Jurkat, Clone E6-1 (cell line): ENCODE results near the gene TAF6L. TPM values are rescaled to one million over a fixed set of nuclear protein-coding genes. Genes with fewer than 3 reads are reported as not detected.
"Not testable (repeated sequence)": the region's sequence is repeated elsewhere in the genome, so short reads cannot be mapped to it uniquely, and the experiment has no call there.

Experiments
- DNase-seq: peaks from one replicate; pipeline ENCODE4 v3.0.0-alpha.2; 2011; ENCODE audit warnings: low read depth, low spot score
- H3K4me3 ChIP-seq: 2 replicates; pipeline ENCODE4 v1.5.1; 2011; ENCODE audit warnings: mild to moderate bottlenecking, low read length, control low read depth, moderate library complexity
- polyA plus RNA-seq: library from polyadenylated mRNA; unstranded; fragments of >200 nt; gene quantifications from one replicate; pipeline ENCODE4 v1.2.1, GENCODE V29; 2012; ENCODE audit warnings: missing spikeins; ENCODE audit not compliant: insufficient read length, insufficient read depth

The TAF6L gene, protein sequence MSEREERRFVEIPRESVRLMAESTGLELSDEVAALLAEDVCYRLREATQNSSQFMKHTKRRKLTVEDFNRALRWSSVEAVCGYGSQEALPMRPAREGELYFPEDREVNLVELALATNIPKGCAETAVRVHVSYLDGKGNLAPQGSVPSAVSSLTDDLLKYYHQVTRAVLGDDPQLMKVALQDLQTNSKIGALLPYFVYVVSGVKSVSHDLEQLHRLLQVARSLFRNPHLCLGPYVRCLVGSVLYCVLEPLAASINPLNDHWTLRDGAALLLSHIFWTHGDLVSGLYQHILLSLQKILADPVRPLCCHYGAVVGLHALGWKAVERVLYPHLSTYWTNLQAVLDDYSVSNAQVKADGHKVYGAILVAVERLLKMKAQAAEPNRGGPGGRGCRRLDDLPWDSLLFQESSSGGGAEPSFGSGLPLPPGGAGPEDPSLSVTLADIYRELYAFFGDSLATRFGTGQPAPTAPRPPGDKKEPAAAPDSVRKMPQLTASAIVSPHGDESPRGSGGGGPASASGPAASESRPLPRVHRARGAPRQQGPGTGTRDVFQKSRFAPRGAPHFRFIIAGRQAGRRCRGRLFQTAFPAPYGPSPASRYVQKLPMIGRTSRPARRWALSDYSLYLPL
- 36.2 TPM for polyA plus RNA-seq

GRCh38 chr11:62771144-62772021, at the start of gene TAF6L:
TAF6L (plus strand) TSS chr11:62771396; CDS start chr11:62775784, 4,388 bp downstream.
- peak within 1 kb of the TSS; percentile 72 for H3K4me3 ChIP-seq
- DNase-seq, result peak; percentile 93

DNA sequence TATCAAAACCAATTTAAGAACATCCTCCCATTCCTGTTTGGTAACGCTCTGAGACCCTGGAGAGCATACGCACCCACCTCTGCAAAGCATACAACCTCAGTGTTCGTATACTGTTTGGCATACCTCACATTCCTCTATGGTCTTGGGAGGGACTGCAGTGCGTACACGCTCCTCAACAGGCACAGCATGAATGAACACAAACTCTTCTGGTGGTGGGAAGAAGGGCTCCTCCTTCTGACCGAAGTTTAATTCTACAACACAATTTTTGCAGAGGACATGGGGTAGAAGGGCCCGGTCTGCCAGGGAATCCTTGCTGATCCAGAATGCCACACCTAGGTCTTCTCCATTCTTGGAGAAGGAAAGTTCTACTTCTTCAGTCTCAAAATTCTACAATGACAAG, 49.2 kb upstream of the TAF6L start:
- DNase-seq, result no peak

GRCh38 chr11:62724171-62724570, 47.0 kb upstream of the TAF6L start:
- no peak overlapping the region for H3K4me3 ChIP-seq
- DNase-seq, result no peak

More for the DNA sequence above, 49.2 kb upstream of the TAF6L start:
- H3K4me3 ChIP-seq, result no peak overlapping the region

DNA sequence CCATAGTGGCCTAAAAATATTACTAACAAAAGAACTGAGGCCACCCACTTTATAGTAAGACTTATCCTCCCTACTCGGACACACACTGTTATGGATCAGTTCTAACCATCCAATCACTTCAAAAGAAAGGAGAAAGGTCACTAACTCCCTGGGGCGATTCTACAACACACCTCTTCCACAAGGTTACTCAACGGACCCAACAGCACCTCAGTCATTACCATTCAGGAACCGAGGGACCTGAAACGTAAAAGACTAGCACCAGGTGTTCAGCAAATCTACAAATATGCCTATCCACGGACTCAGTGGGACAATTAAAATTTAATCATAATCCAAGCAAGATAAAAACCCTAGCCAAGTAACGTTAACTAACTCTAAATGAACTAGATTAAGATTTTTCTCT, 45.5 kb upstream of the TAF6L start:
- DNase-seq, result no peak
- H3K4me3 ChIP-seq, result peak overlapping the region; percentile 78

DNA sequence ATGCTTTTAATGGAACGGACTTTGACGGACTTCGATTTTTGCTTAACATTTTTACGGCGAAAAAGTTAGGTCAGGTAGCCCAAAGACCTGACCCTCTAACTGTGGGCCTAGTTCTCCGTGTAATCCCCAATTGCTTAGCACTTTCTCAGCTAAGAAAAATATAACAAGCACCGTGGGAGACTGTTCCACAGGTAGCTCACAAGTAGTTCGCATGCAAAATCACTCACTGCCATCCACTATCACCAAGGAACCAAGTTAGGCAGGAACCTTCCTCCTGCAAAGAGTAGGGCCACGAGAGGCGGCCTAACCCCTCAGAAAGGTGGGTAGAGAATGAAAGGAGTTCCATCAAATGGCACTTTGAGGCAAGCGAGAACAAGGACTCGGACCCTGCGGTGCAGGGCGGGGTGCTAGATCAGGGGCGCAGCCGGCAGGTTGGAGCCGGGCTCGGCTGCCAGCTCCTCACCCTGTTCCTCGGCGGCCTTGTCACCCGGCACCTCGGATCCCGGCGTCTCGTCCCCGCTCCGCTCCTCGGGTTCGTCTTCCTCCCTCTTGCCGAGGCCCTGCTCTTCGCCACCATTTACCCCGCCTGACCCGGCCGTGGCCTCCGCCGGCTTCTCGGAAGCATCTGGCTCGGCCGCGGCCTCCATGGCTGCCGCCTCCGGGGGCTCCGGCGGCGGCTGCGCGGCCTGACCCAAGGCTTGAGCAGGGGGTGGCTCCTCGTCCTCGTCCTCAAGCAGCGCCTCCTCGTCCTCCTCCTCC, 44.9 kb upstream of the TAF6L start:
- DNase-seq, result no peak
- H3K4me3 ChIP-seq, result peak overlapping the region; percentile 78

GRCh38 chr11:62726915-62727164, 44.4 kb upstream of the TAF6L start:
- peak overlapping the region; percentile 78 for H3K4me3 ChIP-seq
- no peak for DNase-seq

DNA sequence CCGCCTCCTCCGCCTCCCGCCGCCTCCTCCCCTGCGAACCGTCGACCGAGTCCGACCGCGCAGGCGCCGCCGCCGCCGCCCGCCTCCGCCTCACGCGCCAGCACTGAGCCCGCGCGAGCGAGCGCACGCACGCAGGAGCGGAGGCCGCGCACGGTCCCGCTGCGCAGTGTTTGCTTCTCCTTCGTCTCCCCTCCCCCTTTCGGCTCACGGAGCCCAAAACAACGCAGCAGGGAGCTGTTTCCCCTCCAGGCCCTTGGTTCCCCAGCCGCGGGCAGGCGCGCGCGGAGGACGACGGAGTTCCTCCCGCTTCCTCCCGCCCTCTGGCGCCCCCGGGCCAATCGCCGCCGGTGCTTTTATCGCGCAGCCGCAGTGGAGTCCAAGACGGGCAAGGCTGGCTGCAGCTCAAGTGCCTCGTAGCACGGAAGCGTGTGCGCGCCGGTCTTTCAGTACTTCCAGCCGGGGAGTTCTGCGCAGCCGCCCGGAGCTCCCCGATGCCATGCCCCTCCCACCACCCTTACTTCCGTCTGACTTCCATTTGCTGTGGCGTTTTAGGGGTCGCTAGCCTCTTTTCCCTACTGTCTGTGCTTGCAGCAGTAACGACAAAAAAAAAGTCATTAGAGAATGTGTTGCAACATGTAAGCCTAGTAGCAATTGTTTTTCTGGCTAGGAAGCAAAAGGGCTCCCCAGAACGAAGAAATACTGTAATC, 43.9 kb upstream of the TAF6L start, which contains the start of gene HNRNPUL2:
Gene HNRNPUL2, minus strand, starts transcription at position 293 of the 707 bp plus-strand sequence. CDS start 301 bp downstream, outside the sequence.
- peak within 1 kb of the TSS; percentile 78 for H3K4me3 ChIP-seq
- peak; percentile 99 for DNase-seq

DNA sequence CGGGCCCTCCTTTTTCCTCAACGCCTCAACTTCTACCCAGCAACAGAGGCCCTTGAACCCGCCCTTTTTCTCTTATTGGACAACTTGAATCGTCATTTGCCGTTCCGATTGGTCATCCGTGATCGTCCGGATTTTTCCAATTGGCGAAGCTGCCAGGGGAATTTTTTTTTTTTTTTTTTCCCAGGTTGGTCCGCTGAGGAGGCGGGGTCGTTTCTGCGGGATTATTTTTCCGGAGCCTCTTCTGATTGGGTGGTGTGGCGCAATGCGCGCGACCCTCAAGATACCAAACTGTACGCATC, 43.4 kb upstream of the TAF6L start:
- H3K4me3 ChIP-seq, result peak overlapping the region; percentile 78
- DNase-seq, result peak; percentile 99

GRCh38 chr11:62728171-62728988, 42.8 kb upstream of the TAF6L start, which contains the start of gene TTC9C:
TTC9C (plus strand) TSS chr11:62728486; CDS start chr11:62728849, 363 bp downstream.
- DNase-seq, result peak; percentile 82

DNA sequence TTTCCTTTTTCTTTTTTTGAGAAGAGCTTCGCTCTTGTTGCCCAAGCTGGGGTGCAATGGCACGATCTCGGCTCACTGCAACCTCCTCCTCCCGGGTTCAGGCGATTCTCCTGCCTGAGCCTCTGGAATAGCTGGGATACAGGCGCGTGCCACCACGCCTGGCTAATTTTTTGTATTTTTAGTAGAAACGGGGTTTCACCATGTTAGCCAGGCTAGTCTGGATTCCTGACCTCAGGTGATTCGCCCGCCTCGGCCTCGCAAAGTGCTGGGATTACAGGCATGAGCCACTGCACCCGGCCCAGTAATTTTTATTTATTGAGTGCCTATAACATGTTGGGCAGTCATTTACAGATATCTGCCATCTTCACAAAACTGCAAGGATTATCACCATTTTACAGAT, 41.1 kb upstream of the TAF6L start:
- not testable (repeated sequence) for DNase-seq
- peak overlapping the region; percentile 78 for H3K4me3 ChIP-seq

More at GRCh38 chr11:62728171-62728988, 42.8 kb upstream of the TAF6L start, which contains the start of gene TTC9C:
- peak within 1 kb of the TSS; percentile 78 for H3K4me3 ChIP-seq

- DNase-seq, result no peak
- no peak overlapping the region for H3K4me3 ChIP-seq
Observed at GRCh38 chr11:62732830-62733229, 38.4 kb upstream of the TAF6L start.

GRCh38 chr11:62737196-62737595, 34.0 kb upstream of the TAF6L start:
- H3K4me3 ChIP-seq, result no peak overlapping the region
- DNase-seq, result no peak

GRCh38 chr11:62747475-62748160, 23.6 kb upstream of the TAF6L start:
- no peak for DNase-seq
- no peak overlapping the region for H3K4me3 ChIP-seq

DNA sequence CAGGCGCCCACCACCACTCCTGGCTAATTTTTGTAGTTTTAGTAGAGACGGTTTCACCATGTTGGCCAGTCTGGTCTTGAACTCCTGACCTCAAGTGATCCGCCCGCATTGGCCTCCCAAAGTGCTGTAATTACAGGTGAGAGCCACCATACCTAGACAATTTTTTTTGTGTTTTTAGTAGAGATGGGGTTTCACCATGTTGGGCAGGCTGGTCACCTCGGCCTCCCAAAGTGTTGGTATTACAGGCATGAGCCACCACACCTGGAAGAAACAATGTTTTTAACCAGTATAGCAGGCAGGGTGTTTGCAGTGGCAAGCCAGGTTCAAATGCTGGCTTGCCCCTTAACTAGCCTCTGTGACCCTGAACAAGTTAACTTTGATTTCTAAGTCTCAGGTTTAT, 21.3 kb upstream of the TAF6L start:
- not testable (repeated sequence) for H3K4me3 ChIP-seq, DNase-seq

- no peak overlapping the region for H3K4me3 ChIP-seq
- no peak for DNase-seq
Observed at GRCh38 chr11:62752177-62752785, 18.9 kb upstream of the TAF6L start.

GRCh38 chr11:62752994-62753735, 18.0 kb upstream of the TAF6L start:
- peak overlapping the region; percentile 88 for H3K4me3 ChIP-seq
- no peak for DNase-seq
